Fibroblast of villous mesenchyme (primary cell): Measurements from ENCODE around the gene PRKCH. TPM values are rescaled to one million over a fixed set of nuclear protein-coding genes. Genes with fewer than 3 reads are reported as not detected.

Experiments used
- DNase-seq: peaks from one replicate; pipeline ENCODE4 v3.0.0-alpha.2; 2010; ENCODE audit warnings: low read depth
- H3K4me3 ChIP-seq: 2 replicates; pipeline ENCODE4 v1.5.1; 2011; ENCODE audit warnings: low read depth, mild to moderate bottlenecking, low read length
- total RNA-seq: library from RNA; depleted of rRNA; stranded (reverse); fragments of >200 nt; gene quantifications from 2 replicates; pipeline ENCODE4 v1.2.3, GENCODE V29; 2012
- TF ChIP-seq, protein P1 (sequence below): IDR thresholded peaks from 2 replicates; pipeline ENCODE4 v1.5.1; 2012; ENCODE audit warnings: low read depth, mild to moderate bottlenecking, low read length; ENCODE audit not compliant: insufficient read depth

PRKCH gene
- total RNA-seq, 1 donor = 2.6 TPM

- TF ChIP-seq, protein P1, sequence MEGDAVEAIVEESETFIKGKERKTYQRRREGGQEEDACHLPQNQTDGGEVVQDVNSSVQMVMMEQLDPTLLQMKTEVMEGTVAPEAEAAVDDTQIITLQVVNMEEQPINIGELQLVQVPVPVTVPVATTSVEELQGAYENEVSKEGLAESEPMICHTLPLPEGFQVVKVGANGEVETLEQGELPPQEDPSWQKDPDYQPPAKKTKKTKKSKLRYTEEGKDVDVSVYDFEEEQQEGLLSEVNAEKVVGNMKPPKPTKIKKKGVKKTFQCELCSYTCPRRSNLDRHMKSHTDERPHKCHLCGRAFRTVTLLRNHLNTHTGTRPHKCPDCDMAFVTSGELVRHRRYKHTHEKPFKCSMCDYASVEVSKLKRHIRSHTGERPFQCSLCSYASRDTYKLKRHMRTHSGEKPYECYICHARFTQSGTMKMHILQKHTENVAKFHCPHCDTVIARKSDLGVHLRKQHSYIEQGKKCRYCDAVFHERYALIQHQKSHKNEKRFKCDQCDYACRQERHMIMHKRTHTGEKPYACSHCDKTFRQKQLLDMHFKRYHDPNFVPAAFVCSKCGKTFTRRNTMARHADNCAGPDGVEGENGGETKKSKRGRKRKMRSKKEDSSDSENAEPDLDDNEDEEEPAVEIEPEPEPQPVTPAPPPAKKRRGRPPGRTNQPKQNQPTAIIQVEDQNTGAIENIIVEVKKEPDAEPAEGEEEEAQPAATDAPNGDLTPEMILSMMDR = no peak
- no peak for DNase-seq
- peak within 1 kb of the TSS; percentile 26 for H3K4me3 ChIP-seq
These were observed 40.0 kb upstream of the PRKCH start, which contains the start of gene TMEM30B for GRCh38 chr14:61281186-61281947. TSS of gene TMEM30B (minus strand) at chr14:61281338. CDS start at chr14:61281147, 191 bp downstream.

DNA sequence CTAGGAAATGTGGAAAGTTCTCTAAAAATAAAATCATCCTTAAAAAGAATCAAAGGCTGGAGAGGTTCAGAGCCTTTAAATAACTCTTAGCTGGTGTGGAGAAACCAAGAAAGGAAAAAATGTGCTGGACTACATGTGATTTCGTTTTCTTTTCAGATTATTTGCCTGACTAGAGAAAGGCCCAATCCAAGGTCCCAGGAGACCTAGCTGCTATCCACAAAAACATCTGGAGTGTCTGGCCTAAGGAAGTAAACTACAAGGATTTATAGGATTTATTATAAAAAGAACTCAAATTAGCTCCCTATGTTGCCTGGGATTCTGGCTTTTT lies 39.5 kb upstream of the PRKCH start:
- DNase-seq = no peak
- TF ChIP-seq, protein P1 = no peak
- H3K4me3 ChIP-seq = no peak overlapping the region

GRCh38 chr14:61282746-61283145 lies 38.6 kb upstream of the PRKCH start:
- TF ChIP-seq, protein P1 = no peak
- H3K4me3 ChIP-seq = no peak overlapping the region
- no peak for DNase-seq

GRCh38 chr14:61284001-61284400 lies 37.4 kb upstream of the PRKCH start:
- no peak overlapping the region for H3K4me3 ChIP-seq
- no peak for DNase-seq
- TF ChIP-seq, protein P1 = no peak

- TF ChIP-seq, protein P1 = no peak
- no peak for DNase-seq
- no peak overlapping the region for H3K4me3 ChIP-seq
These were observed 36.0 kb upstream of the PRKCH start for GRCh38 chr14:61285364-61285763.

GRCh38 chr14:61287196-61287595 lies 34.2 kb upstream of the PRKCH start:
- H3K4me3 ChIP-seq = no peak overlapping the region
- no peak for DNase-seq
- TF ChIP-seq, protein P1 = no peak

GRCh38 chr14:61288228-61288627 lies 33.2 kb upstream of the PRKCH start:
- TF ChIP-seq, protein P1 = no peak
- no peak for DNase-seq
- H3K4me3 ChIP-seq = no peak overlapping the region
